NCI-H2107 (cell line): ENCODE measurements around the gene RPL39.
"Not testable (repeated sequence)": the region's sequence is repeated elsewhere in the genome, so short reads cannot be mapped to it uniquely, and the experiment has no call there.

Source experiments
- DNase-seq: peaks from one replicate; lab custom pipeline; 2025; lab: John Stamatoyannopoulos, UW

RPL39 gene

GRCh38 chrX:119791437-119792231 lies at the start of gene RPL39:
TSS of gene RPL39 (minus strand) at chrX:119791630. CDS start at chrX:119791576, 54 bp downstream.
- DNase-seq: peak; percentile 75

GRCh38 chrX:119833905-119834304 lies 42.5 kb upstream of the RPL39 start:
- DNase-seq: no peak

GRCh38 chrX:119828446-119828845 lies 37.0 kb upstream of the RPL39 start:
- no peak for DNase-seq

GRCh38 chrX:119826399-119826959 lies 35.0 kb upstream of the RPL39 start:
- DNase-seq: no peak

- not testable (repeated sequence) for DNase-seq
These were observed 32.8 kb upstream of the RPL39 start for GRCh38 chrX:119824221-119824620.

- not testable (repeated sequence) for DNase-seq
These were observed 30.3 kb upstream of the RPL39 start for GRCh38 chrX:119821703-119822102.

- no peak for DNase-seq
These were observed 25.8 kb upstream of the RPL39 start for GRCh38 chrX:119817130-119817690.

GRCh38 chrX:119816300-119816699 lies 24.9 kb upstream of the RPL39 start:
- DNase-seq: no peak

- no peak for DNase-seq
These were observed 17.8 kb upstream of the RPL39 start for GRCh38 chrX:119809185-119809666.

- not testable (repeated sequence) for DNase-seq
These were observed 17.0 kb upstream of the RPL39 start for GRCh38 chrX:119808461-119808860.

GRCh38 chrX:119802546-119802945 lies 11.1 kb upstream of the RPL39 start:
- DNase-seq: no peak

GRCh38 chrX:119801253-119802221 lies 10.1 kb upstream of the RPL39 start:
- no peak for DNase-seq

GRCh38 chrX:119790977-119791436 lies 423 bp downstream of the RPL39 start:
- DNase-seq: peak; percentile 54

- DNase-seq: no peak
These were observed 6.5 kb downstream of the RPL39 start for GRCh38 chrX:119784747-119785446.

GRCh38 chrX:119783026-119783425 lies 8.4 kb downstream of the RPL39 start:
- DNase-seq: no peak

- DNase-seq: no peak
These were observed 12.6 kb downstream of the RPL39 start for GRCh38 chrX:119778829-119779228.

GRCh38 chrX:119775517-119776238 lies 15.8 kb downstream of the RPL39 start:
- no peak for DNase-seq

GRCh38 chrX:119769388-119769787 lies 22.0 kb downstream of the RPL39 start:
- not testable (repeated sequence) for DNase-seq

GRCh38 chrX:119768436-119768835 lies 23.0 kb downstream of the RPL39 start:
- not testable (repeated sequence) for DNase-seq

GRCh38 chrX:119763836-119764387 lies 27.5 kb downstream of the RPL39 start:
- DNase-seq: no peak
